Measurements from ENCODE around the gene RPIA. TPM values are rescaled to one million over a fixed set of nuclear protein-coding genes. Genes with fewer than 3 reads are reported as not detected.

The RPIA gene
- total RNA-seq, 4 donors from 2014 or later, result 3.3 to 6.8 (median 5.9) TPM

- H3K27me3 ChIP-seq, result no peaks in the 10 kb centered on the region
- in situ Hi-C loops (cut with MboI; ENCODE audit: low sequenced_read_pairs in 4 of 4) (no loop called here), intact Hi-C loops (cut with DNase I; ENCODE audit: low total_unique reads) (no loop called here)
- TF ChIP-seq POLR2A (IDR thresholded peaks at IDR 0.05), result no peak
- TF ChIP-seq CTCF (IDR thresholded peaks at IDR 0.05 in 4 of 5, conservative IDR thresholded peaks at IDR 0.05 in 1 of 5), result no peak
- H3K27ac ChIP-seq, result peak overlapping the region; percentile 63 to 73 (median 67)
- H3K4me1 ChIP-seq, result peaks cover 34 to 50% of the 10 kb centered on the region in 2 donors
- ATAC-seq (peak; percentile 79 to 81), DNase-seq (peak; percentile 45 to 69)
- no peak overlapping the region for H3K4me3 ChIP-seq
- peaks cover 0 to 8% of the 10 kb centered on the region in 2 donors for H3K36me3 ChIP-seq
- no peaks in the 10 kb centered on the region for H3K9me3 ChIP-seq
Measured at GRCh38 chr2:88735853-88736252, 44.4 kb downstream of the RPIA start.

GRCh38 chr2:88736437-88736836 lies 45.0 kb downstream of the RPIA start:
- TF ChIP-seq POLR2A (IDR thresholded peaks at IDR 0.05) (no peak), CTCF (IDR thresholded peaks at IDR 0.05 in 4 of 5, conservative IDR thresholded peaks at IDR 0.05 in 1 of 5) (no peak)
- H3K36me3 ChIP-seq, result peaks cover 0 to 8% of the 10 kb centered on the region in 2 donors
- H3K4me1 ChIP-seq, result peaks cover 34 to 50% of the 10 kb centered on the region in 2 donors
- ATAC-seq (no peak), DNase-seq (no peak)
- H3K9me3 ChIP-seq, result no peaks in the 10 kb centered on the region
- intact Hi-C loops (cut with DNase I; ENCODE audit: low total_unique reads) (no loop called here), in situ Hi-C loops (cut with MboI; ENCODE audit: low sequenced_read_pairs in 4 of 4) (no loop called here)
- H3K27me3 ChIP-seq, result no peaks in the 10 kb centered on the region
- H3K27ac ChIP-seq, result peak overlapping the region; percentile 63 to 73 (median 67)
- no peak overlapping the region for H3K4me3 ChIP-seq

GRCh38 chr2:88737385-88737784 lies 45.9 kb downstream of the RPIA start:
- DNase-seq (no peak), ATAC-seq (peak; percentile 42)
- in situ Hi-C loops (cut with MboI; ENCODE audit: low sequenced_read_pairs in 4 of 4) (no loop called here), intact Hi-C loops (cut with DNase I; ENCODE audit: low total_unique reads) (no loop called here)
- Histone ChIP-seq H3K4me1 (peaks cover 34 to 50% of the 10 kb centered on the region in 2 donors), H3K27me3 (no peaks in the 10 kb centered on the region), H3K27ac (peak overlapping the region; percentile 63 to 73 (median 67)), H3K36me3 (peaks cover 0 to 8% of the 10 kb centered on the region in 2 donors), H3K9me3 (no peaks in the 10 kb centered on the region), H3K4me3 (no peak overlapping the region)
- TF ChIP-seq POLR2A (IDR thresholded peaks at IDR 0.05) (no peak), CTCF (IDR thresholded peaks at IDR 0.05 in 4 of 5, conservative IDR thresholded peaks at IDR 0.05 in 1 of 5) (no peak)

GRCh38 chr2:88738271-88738670 lies 46.8 kb downstream of the RPIA start:
- TF ChIP-seq CTCF (IDR thresholded peaks at IDR 0.05 in 4 of 5, conservative IDR thresholded peaks at IDR 0.05 in 1 of 5) (no peak), POLR2A (IDR thresholded peaks at IDR 0.05) (no peak)
- Histone ChIP-seq H3K27me3 (no peaks in the 10 kb centered on the region), H3K4me1 (peaks cover 30 to 44% of the 10 kb centered on the region in 2 donors), H3K9me3 (no peaks in the 10 kb centered on the region), H3K27ac (peak overlapping the region; percentile 63 to 73 (median 65)), H3K36me3 (peaks cover 0 to 8% of the 10 kb centered on the region in 2 donors), H3K4me3 (no peak overlapping the region)
- intact Hi-C loops (cut with DNase I; ENCODE audit: low total_unique reads) (no loop called here), in situ Hi-C loops (cut with MboI; ENCODE audit: low sequenced_read_pairs in 4 of 4) (no loop called here)
- DNase-seq (no peak), ATAC-seq (no peak)
